ENCODE measurements around the gene ZACN.

Gene ZACN

GRCh38 chr17:76080768-76081287 lies 1.8 kb downstream of the ZACN start:
- H3K9me3 ChIP-seq (ENCODE audit: control insufficient read depth, insufficient read depth, low read length) = no peaks in the 10 kb centered on the region
- no peaks in the 10 kb centered on the region for H3F3A ChIP-seq (ENCODE audit: control insufficient read depth, insufficient read depth)
- TF ChIP-seq EZH2phosphoT487 (IDR thresholded peaks at IDR 0.05; ENCODE audit: borderline replicate concordance, low read length) (no peak), CTCF (IDR thresholded peaks at IDR 0.05; ENCODE audit: low read depth, low read length, poor library complexity, severe bottlenecking) (no peak)
- H3K9me2 ChIP-seq (replicated peaks; ENCODE audit: control insufficient read depth, low read length) = no peaks in the 10 kb centered on the region
- no peaks in the 10 kb centered on the region for H4K20me1 ChIP-seq (ENCODE audit: control insufficient read depth, insufficient read depth, low read depth, low read length)
- H3K4me1 ChIP-seq (ENCODE audit: control insufficient read depth, low read length) = no peaks in the 10 kb centered on the region
- H3K79me2 ChIP-seq (ENCODE audit: control insufficient read depth, low read length) = no peaks in the 10 kb centered on the region
- H3K4me3 ChIP-seq (ENCODE audit: low read length) = no peak overlapping the region
- no peak overlapping the region for H3K4me2 ChIP-seq (ENCODE audit: low read length)
- peaks cover 21% of the 10 kb centered on the region for H3K36me3 ChIP-seq (ENCODE audit: control insufficient read depth, low read length)
- H3K27me3 ChIP-seq (ENCODE audit: control insufficient read depth, low read length) = peaks cover 24% of the 10 kb centered on the region
- no peak overlapping the region for H3K27ac ChIP-seq (ENCODE audit: low read depth, low read length)

- Histone ChIP-seq H4K20me1 (ENCODE audit: control insufficient read depth, insufficient read depth, low read depth, low read length) (no peaks in the 10 kb centered on the region), H3K27ac (ENCODE audit: low read depth, low read length) (no peak overlapping the region), H3K9me2 (replicated peaks; ENCODE audit: control insufficient read depth, low read length) (no peaks in the 10 kb centered on the region), H3F3A (ENCODE audit: control insufficient read depth, insufficient read depth) (no peaks in the 10 kb centered on the region), H3K4me1 (ENCODE audit: control insufficient read depth, low read length) (no peaks in the 10 kb centered on the region), H3K27me3 (ENCODE audit: control insufficient read depth, low read length) (peaks cover 19% of the 10 kb centered on the region; the same call in 1 of the 2 replicates), H3K9me3 (ENCODE audit: control insufficient read depth, insufficient read depth, low read length) (no peaks in the 10 kb centered on the region), H3K4me2 (ENCODE audit: low read length) (no peak overlapping the region), H3K4me3 (ENCODE audit: low read length) (no peak overlapping the region), H3K36me3 (ENCODE audit: control insufficient read depth, low read length) (peaks cover 24% of the 10 kb centered on the region), H3K79me2 (ENCODE audit: control insufficient read depth, low read length) (no peaks in the 10 kb centered on the region)
- TF ChIP-seq EZH2phosphoT487 (IDR thresholded peaks at IDR 0.05; ENCODE audit: borderline replicate concordance, low read length) = no peak
- TF ChIP-seq CTCF (IDR thresholded peaks at IDR 0.05; ENCODE audit: low read depth, low read length, poor library complexity, severe bottlenecking) = no peak
These were observed 2.6 kb downstream of the ZACN start for GRCh38 chr17:76081295-76082210.

- Histone ChIP-seq H3F3A (ENCODE audit: control insufficient read depth, insufficient read depth) (no peaks in the 10 kb centered on the region), H3K79me2 (ENCODE audit: control insufficient read depth, low read length) (no peaks in the 10 kb centered on the region), H3K4me3 (ENCODE audit: low read length) (no peak overlapping the region), H3K4me1 (ENCODE audit: control insufficient read depth, low read length) (no peaks in the 10 kb centered on the region), H4K20me1 (ENCODE audit: control insufficient read depth, insufficient read depth, low read depth, low read length) (no peaks in the 10 kb centered on the region), H3K36me3 (ENCODE audit: control insufficient read depth, low read length) (peaks cover 24% of the 10 kb centered on the region), H3K27ac (ENCODE audit: low read depth, low read length) (no peak overlapping the region), H3K27me3 (ENCODE audit: control insufficient read depth, low read length) (peaks cover 10% of the 10 kb centered on the region; the same call in 1 of the 2 replicates), H3K9me3 (ENCODE audit: control insufficient read depth, insufficient read depth, low read length) (no peaks in the 10 kb centered on the region), H3K9me2 (replicated peaks; ENCODE audit: control insufficient read depth, low read length) (no peaks in the 10 kb centered on the region), H3K4me2 (ENCODE audit: low read length) (no peak overlapping the region)
- TF ChIP-seq CTCF (IDR thresholded peaks at IDR 0.05; ENCODE audit: low read depth, low read length, poor library complexity, severe bottlenecking) (no peak), EZH2phosphoT487 (IDR thresholded peaks at IDR 0.05; ENCODE audit: borderline replicate concordance, low read length) (no peak)
These were observed 3.6 kb downstream of the ZACN start for GRCh38 chr17:76082326-76083251.

All from DOHH2 (cell line).